Stimulated activated CD4-positive, alpha-beta T cell treated with anti-CD3 and anti-CD28 coated beads, Interleukin-4, amount 100 ng/mL, for 24 hours (primary cell): Measurements from ENCODE around the gene PDE5A.
"Not testable (repeated sequence)": the region's sequence is repeated elsewhere in the genome, so short reads cannot be mapped to it uniquely, and the experiment has no call there.

ENCODE experiments used
- DNase-seq: peaks from one replicate; pipeline ENCODE4 v3.0.0-alpha.2; 2020

Gene PDE5A

DNA sequence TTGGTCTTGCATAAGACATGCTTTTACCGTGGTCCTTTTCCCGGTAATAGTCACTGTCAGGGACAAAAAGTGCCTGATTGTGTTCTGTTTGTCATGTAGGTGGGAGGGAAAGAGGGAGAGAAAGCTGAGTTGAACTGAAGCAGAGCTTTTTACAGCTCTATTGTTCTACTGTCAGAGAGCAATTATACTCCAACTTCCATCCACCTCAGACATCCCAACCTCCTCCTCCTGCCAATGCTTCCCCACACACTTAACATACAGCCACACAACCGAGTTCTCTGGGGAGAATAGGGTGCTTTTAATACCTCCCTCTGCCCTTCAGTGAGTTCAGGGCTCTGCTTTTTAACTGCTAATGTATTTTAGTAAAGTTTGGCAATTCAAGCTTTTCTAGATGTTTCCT lies 159.6 kb downstream of the PDE5A start:
- DNase-seq: not testable (repeated sequence)

DNA sequence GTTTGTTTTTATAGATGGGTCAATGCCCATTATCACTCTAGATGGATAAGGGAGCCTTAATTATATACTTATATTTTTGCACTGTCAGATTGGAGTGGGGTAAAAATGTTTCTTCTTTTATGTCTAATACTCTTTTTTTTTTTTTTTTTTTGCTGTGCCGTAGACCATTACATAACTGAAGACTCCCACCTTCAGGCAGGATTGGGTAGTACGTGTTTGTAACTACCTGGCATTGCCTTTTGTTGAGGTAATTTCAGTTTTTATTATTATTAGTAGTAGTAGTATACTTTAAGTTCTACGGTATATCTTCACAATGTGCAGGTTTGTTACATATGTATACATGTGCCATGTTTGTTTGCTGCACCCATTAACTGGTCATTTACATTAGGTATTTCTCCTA lies 165.9 kb downstream of the PDE5A start:
- peak; percentile 15 for DNase-seq

DNA sequence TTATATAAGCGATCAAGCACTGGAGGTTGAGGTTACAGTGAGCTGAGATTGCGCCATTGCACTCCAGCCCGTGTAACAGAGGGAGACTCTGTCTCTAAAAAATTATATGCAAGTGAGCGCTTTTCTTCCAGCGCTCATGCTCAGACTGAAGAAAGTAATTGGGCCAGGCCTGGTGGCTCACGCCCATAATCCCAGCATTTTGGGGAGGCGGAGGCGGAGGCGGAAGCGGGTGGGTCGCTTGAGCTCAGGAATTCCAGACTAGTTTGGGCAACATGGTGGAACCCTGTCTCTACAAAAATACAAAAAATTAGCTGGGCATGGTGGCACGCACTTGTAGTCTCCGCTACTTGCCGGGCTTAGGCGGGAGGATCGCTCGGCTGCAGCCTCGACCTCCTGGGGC lies 172.9 kb downstream of the PDE5A start:
- DNase-seq: not testable (repeated sequence)

DNA sequence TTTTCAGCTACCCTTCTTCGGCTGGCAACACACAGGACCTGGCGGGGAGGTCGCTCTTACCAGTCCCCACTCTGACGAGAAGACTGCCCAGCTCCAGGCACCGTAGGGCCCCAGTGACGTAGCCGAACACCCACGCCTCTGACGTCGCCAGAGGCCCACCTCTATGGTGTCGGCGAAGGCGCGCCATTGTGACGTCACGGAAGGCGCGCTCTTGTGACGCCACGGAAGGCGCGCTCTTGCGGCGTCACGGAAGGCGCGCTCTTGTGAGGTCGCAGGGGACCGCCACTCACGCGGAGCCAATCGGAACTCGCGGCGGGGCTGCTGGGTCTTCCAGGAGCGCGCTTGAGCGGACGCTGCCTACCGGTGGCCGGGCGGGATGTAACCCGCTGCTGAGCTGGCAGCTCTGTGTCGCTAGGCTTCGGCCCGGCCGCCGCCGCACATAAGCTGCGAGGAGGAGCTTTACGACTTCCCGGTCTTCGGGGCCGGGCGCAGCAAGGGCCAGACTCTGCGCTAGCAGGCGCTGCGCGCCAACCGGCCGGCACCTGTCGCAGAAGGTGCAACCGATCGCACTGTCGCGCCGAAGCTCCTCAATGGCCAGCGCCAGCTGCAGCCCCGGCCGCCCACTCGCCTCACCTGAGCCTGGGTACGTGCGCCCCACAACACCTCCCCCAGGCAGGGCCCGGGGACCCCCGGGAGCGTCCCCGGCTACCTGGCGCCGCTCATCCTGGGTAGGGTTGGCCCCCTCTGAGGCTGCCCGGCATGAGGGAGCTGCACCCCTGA lies 173.9 kb downstream of the PDE5A start:
- DNase-seq: peak; percentile 93

DNA sequence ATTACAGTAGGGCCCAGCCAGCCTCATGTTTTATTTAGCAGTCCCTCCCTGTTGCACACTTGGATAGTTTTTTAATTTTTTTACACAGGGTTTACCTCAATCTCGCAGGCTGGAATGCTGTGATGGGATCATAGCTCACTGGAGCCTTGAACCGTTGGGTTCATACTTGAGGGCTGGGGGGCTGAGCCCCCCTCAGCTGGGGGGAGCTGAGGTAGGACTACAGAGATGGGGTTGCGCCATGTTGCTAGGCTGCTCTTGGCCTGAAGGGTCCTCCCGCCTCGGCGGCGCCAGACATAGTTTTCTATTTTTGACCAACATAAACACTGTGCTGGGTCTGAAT lies 174.5 kb downstream of the PDE5A start:
- DNase-seq: not testable (repeated sequence)

DNA sequence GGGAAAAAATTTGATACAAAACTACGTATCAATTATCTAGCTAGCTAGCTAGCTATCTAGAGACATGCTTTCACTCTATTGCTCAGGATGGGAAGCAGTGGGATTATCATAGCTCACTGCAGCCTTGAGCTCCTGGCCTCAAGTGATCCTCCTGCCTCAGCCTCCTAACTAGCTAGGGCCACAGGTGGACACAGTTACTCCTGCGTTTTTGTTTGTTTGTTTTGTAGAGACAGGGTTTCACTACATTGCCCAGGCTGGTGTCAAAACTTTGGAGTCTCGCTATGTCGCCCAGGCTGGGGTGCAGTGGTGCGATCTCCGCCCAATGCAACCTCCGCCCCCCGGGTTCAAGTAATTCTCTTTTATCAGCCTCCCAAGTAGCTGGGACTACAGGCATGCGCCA lies 175.3 kb downstream of the PDE5A start:
- DNase-seq: not testable (repeated sequence)

DNA sequence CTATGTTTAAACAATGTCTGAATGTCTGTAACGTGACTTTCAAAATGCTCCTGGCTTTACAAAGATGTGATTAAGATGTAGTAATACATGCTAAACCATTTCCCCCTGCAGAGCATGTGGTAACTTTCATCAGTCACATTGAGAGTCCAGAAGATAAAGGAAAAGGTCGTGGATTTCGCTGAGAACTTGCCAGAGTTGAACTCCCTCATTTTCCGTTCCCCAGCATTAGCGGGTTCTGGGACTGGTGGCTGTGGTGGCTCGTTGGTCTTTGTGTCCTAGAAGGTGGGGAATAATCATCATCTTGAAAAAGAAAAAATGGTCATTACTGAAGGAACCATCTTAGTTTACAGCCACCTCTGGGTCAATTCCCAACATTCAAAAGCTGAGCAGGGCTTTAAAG lies 178.8 kb downstream of the PDE5A start:
- DNase-seq: not testable (repeated sequence)
